Sigmoid colon (tissue), 7 donors: ENCODE data around the gene ZNF326. TPM values are rescaled to one million over a fixed set of nuclear protein-coding genes. Genes with fewer than 3 reads are reported as not detected.
"Not testable (repeated sequence)": the region's sequence is repeated elsewhere in the genome, so short reads cannot be mapped to it uniquely, and the experiment has no call there.

Experiments
- DNase-seq: peaks from one replicate; pipeline ENCODE4 v3.0.0-alpha.2; 2019
- H3K27ac ChIP-seq, 4 donors: fragments of 200-600 bp; sonication (generic); one replicate each; pipeline ENCODE4 v1.5.1; 2016 to 2019; ENCODE audit warnings: mild to moderate bottlenecking in 1 of 4
- H3K27me3 ChIP-seq, 3 donors: fragments of 200-600 bp; sonication (generic); one replicate each; pipeline ENCODE4 v1.5.1; 2019; ENCODE audit warnings: mild to moderate bottlenecking in 1 of 3
- H3K36me3 ChIP-seq, 4 donors: fragments of 200-600 bp; sonication (generic); one replicate each; pipeline ENCODE4 v1.5.1; 2016 to 2019
- H3K4me1 ChIP-seq, 4 donors: fragments of 200-600 bp; sonication (generic); one replicate each; pipeline ENCODE4 v1.5.1; 2017 to 2019
- H3K4me3 ChIP-seq, 4 donors: fragments of 200-600 bp; sonication (generic); one replicate each; pipeline ENCODE4 v1.5.1; 2017 to 2019; ENCODE audit warnings: mild to moderate bottlenecking in 2 of 4, moderate library complexity in 1 of 4
- H3K9me3 ChIP-seq, 4 donors: fragments of 200-600 bp in 3 of 4; sonication (generic) in 3 of 4; one replicate each; pipeline versions ENCODE4 v1.5.1 to v1.6.1; 2013 to 2019
- CTCF ChIP-seq, 4 experiments: fragments of 450-650 bp in 3 of 4; fragments of 200-600 bp in 1 of 4; IDR thresholded peaks; one replicate each; pipeline ENCODE4 v1.5.1; 2016 to 2019; ENCODE audit warnings: antibody characterized with exemption in 4 of 4, mild to moderate bottlenecking in 3 of 4, moderate library complexity in 2 of 4
- EP300 ChIP-seq, 4 donors: sonication (generic); formaldehyde crosslinking; IDR thresholded peaks; one replicate each; pipeline ENCODE4 v1.6.1; 2017; ENCODE audit warnings: antibody characterized with exemption in 4 of 4
- POLR2A ChIP-seq, 2 donors: fragments of 450-650 bp; IDR thresholded peaks; one replicate each; pipeline ENCODE4 v1.6.1; 2016; ENCODE audit warnings: antibody characterized with exemption in 2 of 2, mild to moderate bottlenecking in 2 of 2, moderate library complexity in 2 of 2
- POLR2AphosphoS5 ChIP-seq, 4 donors: sonication (generic); formaldehyde crosslinking; IDR thresholded peaks; one replicate each; pipeline ENCODE4 v1.6.1; 2017; ENCODE audit warnings: antibody characterized with exemption in 4 of 4
- WGBS, 2 donors: extraction: QIAGEN DNeasy Blood & Tissue Kit; methylation state at CpG; one replicate each; pipeline ENCODE4 v1.1.7; 2013; 5-methylcytosine and 5-hydroxymethylcytosine counted together
- intact Hi-C: fragments of 100-400 bp; cut with DNase I; formaldehyde crosslinking; loops from one replicate; pipeline ENCODE4 v1.15.1; 2023
- polyA plus RNA-seq, 3 donors: library from polyadenylated mRNA; stranded (reverse); fragments of 200-250 nt; gene quantifications; one replicate each; pipeline ENCODE4 v1.2.3, GENCODE V29; 2013
- total RNA-seq, 4 donors: library from RNA; depleted of rRNA; stranded (reverse); fragments of >200 nt; gene quantifications; one replicate each; pipeline ENCODE4 v1.1.0, GENCODE V29; 2016
- donor health status: healthy with polysubstance abuse.
- donor health status: Bipolar disorder and iron deficiency.
- donor health status: healthy.

ZNF326 gene
- total and polyA plus RNA-seq, 7 donors = 15.3 to 24.4 (median 16.3) TPM

GRCh38 chr1:90046635-90047034 is 51.7 kb downstream of the ZNF326 start:
- TF ChIP-seq EP300 (IDR thresholded peaks at IDR 0.05) (no peak), POLR2AphosphoS5 (IDR thresholded peaks at IDR 0.05) (no peak), CTCF (IDR thresholded peaks at IDR 0.05) (no peak), POLR2A (IDR thresholded peaks at IDR 0.05) (no peak)
- no peaks in the 10 kb centered on the region for H3K36me3 ChIP-seq
- H3K4me3 ChIP-seq = no peak overlapping the region
- DNase-seq = no peak
- intact Hi-C loops = no loop called here
- 81 to 83% methylated on average over 3 of the region's 3 CpGs for WGBS, 2 donors
- no peaks in the 10 kb centered on the region for H3K4me1 ChIP-seq
- no peaks in the 10 kb centered on the region for H3K9me3 ChIP-seq
- no peaks in the 10 kb centered on the region for H3K27me3 ChIP-seq
- no peak overlapping the region for H3K27ac ChIP-seq

GRCh38 chr1:90048043-90048442 is 53.1 kb downstream of the ZNF326 start:
- TF ChIP-seq EP300 (IDR thresholded peaks at IDR 0.05) = no peak
- TF ChIP-seq CTCF (IDR thresholded peaks at IDR 0.05) = no peak
- no peak for TF ChIP-seq POLR2A (IDR thresholded peaks at IDR 0.05)
- TF ChIP-seq POLR2AphosphoS5 (IDR thresholded peaks at IDR 0.05) = no peak
- intact Hi-C loops = no loop called here
- Histone ChIP-seq H3K27ac (no peak overlapping the region), H3K4me1 (no peaks in the 10 kb centered on the region), H3K9me3 (no peaks in the 10 kb centered on the region), H3K4me3 (no peak overlapping the region), H3K27me3 (no peaks in the 10 kb centered on the region), H3K36me3 (no peaks in the 10 kb centered on the region)
- WGBS, 2 donors = 84 to 87% methylated on average over 5 of the region's 5 CpGs
- DNase-seq = no peak

GRCh38 chr1:90062700-90063643 is 68.1 kb downstream of the ZNF326 start:
- H3K36me3 ChIP-seq, H3K27me3 ChIP-seq, H3K9me3 ChIP-seq, DNase-seq, intact Hi-C loops, H3K27ac ChIP-seq, H3K4me3 ChIP-seq, H3K4me1 ChIP-seq: not testable (repeated sequence)
- 88 to 89% methylated on average over 28 to 29 of the region's 31 CpGs for WGBS, 2 donors

- DNase-seq, H3K4me3 ChIP-seq, H3K9me3 ChIP-seq, H3K27ac ChIP-seq, H3K4me1 ChIP-seq, H3K27me3 ChIP-seq, intact Hi-C loops, H3K36me3 ChIP-seq: not testable (repeated sequence)
- 81 to 94% methylated on average over 6 of the region's 6 CpGs for WGBS, 2 donors
These were observed 69.2 kb downstream of the ZNF326 start for GRCh38 chr1:90064109-90064508.

GRCh38 chr1:90067194-90067931 is 72.5 kb downstream of the ZNF326 start:
- WGBS, 2 donors = 13 to 59% methylated on average over 3 of the region's 3 CpGs
- no peak overlapping the region for H3K27ac ChIP-seq
- no peak overlapping the region for H3K4me3 ChIP-seq
- no peaks in the 10 kb centered on the region for H3K36me3 ChIP-seq
- no peaks in the 10 kb centered on the region for H3K4me1 ChIP-seq
- H3K27me3 ChIP-seq = no peaks in the 10 kb centered on the region
- intact Hi-C loops = no loop called here
- no peak for DNase-seq
- no peaks in the 10 kb centered on the region for H3K9me3 ChIP-seq
- TF ChIP-seq EP300 (IDR thresholded peaks at IDR 0.05) = no peak
- no peak for TF ChIP-seq POLR2AphosphoS5 (IDR thresholded peaks at IDR 0.05)
- TF ChIP-seq CTCF (IDR thresholded peaks at IDR 0.05) = no peak
- no peak for TF ChIP-seq POLR2A (IDR thresholded peaks at IDR 0.05)
